HCT116 (cell line): Measurements from ENCODE around the gene NAALADL2. TPM values are rescaled to one million over a fixed set of nuclear protein-coding genes. Genes with fewer than 3 reads are reported as not detected.

Experiments used
- ATAC-seq: fragments of 200-7000 bp; cut with Tn5 transposase; 2 replicates; pipeline ENCODE4 v1.9.1; 2020; ENCODE audit warnings: mild to moderate bottlenecking, moderate library complexity
- BruUV-seq: library from RNA; stranded (reverse); fragments of 400-500 nt; replicated peaks from 2 replicates; lab custom pipeline; 2021; lab: Mats Ljungman, UMichigan
- CTCF ChIA-PET: fragments of 300-600 bp; sonication (Branson Sonifier 250); formaldehyde crosslinking; loops from one replicate; lab custom pipeline; 2021; ENCODE audit warnings: antibody characterized with exemption; lab: Charles Lee
- POLR2A ChIA-PET: fragments of 300-600, 350-600 bp; sonication (Branson Sonifier 250); formaldehyde crosslinking; loops from one replicate; lab custom pipeline; 2021; ENCODE audit warnings: antibody characterized with exemption; lab: Charles Lee
- RAD21 ChIA-PET, 2 experiments: fragments of 300-600 bp; sonication (Branson Sonifier 250); formaldehyde crosslinking; loops; one replicate each; lab custom pipeline; 2023; ENCODE audit warnings: low total read pairs in 2 of 2; ENCODE audit not compliant: uncharacterized antibody in 2 of 2, unreplicated experiment in 2 of 2, low non-redundant PET in 1 of 2; lab: Charles Lee
- DNase-seq: peaks from one replicate; pipeline ENCODE4 v3.0.0-alpha.2; 2010; ENCODE audit warnings: low read depth, low spot score
- H2AFZ ChIP-seq: fragments of 200-600 bp; shearing (Covaris generic), sonication (generic); 2 replicates; pipeline ENCODE4 v1.6.1; 2017; ENCODE audit warnings: low read depth, mixed run types, mixed read lengths, antibody characterized with exemption, low read length; ENCODE audit not compliant: poor library complexity, severe bottlenecking
- H3K27ac ChIP-seq: 2 replicates; pipeline ENCODE4 v1.5.1; 2012; ENCODE audit warnings: low read depth, low read length
- H3K27me3 ChIP-seq: fragments of 200-600 bp; sonication (generic); 2 replicates; pipeline ENCODE4 v1.6.1; 2016; ENCODE audit warnings: mixed run types, low read length, mixed read lengths; ENCODE audit not compliant: insufficient read depth
- H3K36me3 ChIP-seq, 2 experiments: fragments of 200-500 bp in 1 of 2; fragments of 200-600 bp in 1 of 2; sonication (Bioruptor generic) in 1 of 2; sonication (generic) in 1 of 2; 2 replicates each; pipeline versions ENCODE4 v1.5.1 to v1.6.1; 2014 to 2016; ENCODE audit warnings: low read length in 2 of 2, inconsistent platforms in 1 of 2, mixed read lengths in 1 of 2, mixed run types in 1 of 2; ENCODE audit not compliant: insufficient read depth in 2 of 2, control insufficient read depth in 1 of 2
- H3K4me1 ChIP-seq, 2 experiments: fragments of 200-600 bp in 1 of 2; sonication (generic) in 1 of 2; 2 replicates each; pipeline versions ENCODE4 v1.5.1 to v1.6.1; 2012 to 2017; ENCODE audit warnings: low read length in 2 of 2, inconsistent platforms in 1 of 2, mild to moderate bottlenecking in 1 of 2, mixed read lengths in 1 of 2, mixed run types in 1 of 2, moderate library complexity in 1 of 2; ENCODE audit not compliant: insufficient read depth in 2 of 2, control insufficient read depth in 1 of 2
- H3K4me2 ChIP-seq: fragments of 200-600 bp; sonication (generic); 2 replicates; pipeline ENCODE4 v1.6.1; 2017; ENCODE audit warnings: mixed run types, low read length, mixed read lengths
- H3K4me3 ChIP-seq, 2 experiments: fragments of 200-600 bp in 1 of 2; sonication (generic) in 1 of 2; replicated peaks in 1 of 2; 2 replicates each; pipeline ENCODE4 v1.5.1; 2011 to 2016; ENCODE audit warnings: low read length in 2 of 2, control low read depth in 1 of 2, low read depth in 1 of 2, mild to moderate bottlenecking in 1 of 2, mixed read lengths in 1 of 2, mixed run types in 1 of 2
- H3K79me2 ChIP-seq: fragments of 200-600 bp; sonication (generic); 2 replicates; pipeline ENCODE4 v1.6.1; 2017; ENCODE audit warnings: mild to moderate bottlenecking, mixed run types, low read length, moderate library complexity, mixed read lengths; ENCODE audit not compliant: insufficient read depth
- H3K9ac ChIP-seq: fragments of 200-600 bp; sonication (generic); 2 replicates; pipeline ENCODE4 v1.6.1; 2016; ENCODE audit warnings: low read length, mixed read lengths
- H3K9me2 ChIP-seq: fragments of 200-600 bp; sonication (generic), shearing (Covaris generic); 2 replicates; pipeline ENCODE4 v1.6.1; 2017; ENCODE audit warnings: mixed run types, mild to moderate bottlenecking, moderate library complexity; ENCODE audit not compliant: insufficient read depth
- H3K9me3 ChIP-seq, 2 experiments: fragments of 200-500 bp in 1 of 2; fragments of 200-600 bp in 1 of 2; sonication (Bioruptor generic) in 1 of 2; sonication (generic) in 1 of 2; 2 replicates each; pipeline ENCODE4 v1.6.1; 2014 to 2017; ENCODE audit warnings: low read length in 2 of 2, mixed read lengths in 2 of 2, inconsistent platforms in 1 of 2, low read depth in 1 of 2, mild to moderate bottlenecking in 1 of 2, mixed run types in 1 of 2, moderate library complexity in 1 of 2; ENCODE audit not compliant: control insufficient read depth in 1 of 2, insufficient read depth in 1 of 2
- H4K20me1 ChIP-seq: fragments of 200-600 bp; sonication (generic), shearing (Covaris generic); 2 replicates; pipeline ENCODE4 v1.6.1; 2017; ENCODE audit warnings: mixed run types, mild to moderate bottlenecking, moderate library complexity; ENCODE audit not compliant: insufficient read depth
- CEBPB ChIP-seq: IDR thresholded peaks from 2 replicates; pipeline ENCODE4 v1.6.1; 2012; ENCODE audit warnings: low read depth
- ELF1 ChIP-seq: IDR thresholded peaks from 2 replicates; pipeline ENCODE4 v1.6.1; 2012; ENCODE audit warnings: low read depth, borderline replicate concordance
- EZH2 ChIP-seq: fragments of 200-600 bp; sonication (generic); IDR thresholded peaks from 2 replicates; pipeline ENCODE4 v1.6.1; 2017; ENCODE audit warnings: antibody characterized with exemption, mixed run types
- EZH2phosphoT487 ChIP-seq: fragments of 200-600 bp; IDR thresholded peaks from 2 replicates; pipeline ENCODE4 v1.6.1; 2018; ENCODE audit warnings: antibody characterized with exemption, borderline replicate concordance
- POLR2A ChIP-seq: IDR thresholded peaks from 2 replicates; pipeline ENCODE4 v1.7.0; 2011; ENCODE audit warnings: borderline replicate concordance; ENCODE audit not compliant: insufficient read depth, insufficient read length; ENCODE audit errors: extremely low read depth
- POLR2AphosphoS5 ChIP-seq: IDR thresholded peaks from 2 replicates; pipeline ENCODE4 v1.6.1; 2011; ENCODE audit warnings: mild to moderate bottlenecking, low read depth, low read length, moderate library complexity
- RAD21 ChIP-seq: IDR thresholded peaks from 2 replicates; pipeline ENCODE4 v1.6.1; 2012; ENCODE audit warnings: low read depth, mild to moderate bottlenecking
- SIN3A ChIP-seq: IDR thresholded peaks from 2 replicates; pipeline ENCODE4 v1.6.1; 2012; ENCODE audit warnings: low read depth
- SRF ChIP-seq: IDR thresholded peaks from 2 replicates; pipeline ENCODE4 v1.6.1; 2012; ENCODE audit warnings: low read depth
- TCF7L2 ChIP-seq: IDR thresholded peaks from 2 replicates; pipeline ENCODE4 v1.7.0; 2011; ENCODE audit warnings: borderline replicate concordance, inconsistent platforms; ENCODE audit not compliant: insufficient read depth, insufficient read length; ENCODE audit errors: extremely low read depth
- ZFX ChIP-seq: fragments of 450-650 bp; IDR thresholded peaks from 2 replicates; pipeline ENCODE4 v1.6.1; 2017
- ZNF274 ChIP-seq: fragments of 200-500 bp; sonication (Bioruptor generic); IDR thresholded peaks from 2 replicates; pipeline ENCODE4 v1.6.1; 2014; ENCODE audit warnings: mild to moderate bottlenecking, low read depth, low read length, inconsistent platforms
- intact Hi-C: fragments of 100-400 bp; cut with micrococcal nuclease; formaldehyde crosslinking; loops from 2 replicates; pipeline ENCODE4 v1.10.0; 2022
- total RNA-seq: library from RNA; stranded (reverse); gene quantifications from one replicate; pipeline ENCODE4 v1.2.1, GENCODE V29; 2021; ENCODE audit not compliant: unreplicated experiment
- TF ChIP-seq, protein P1 (sequence below): IDR thresholded peaks from 2 replicates; pipeline ENCODE4 v1.6.1; 2012
- TF ChIP-seq, protein P2 (sequence below): IDR thresholded peaks from 2 replicates; pipeline ENCODE4 v1.6.1; 2012

The NAALADL2 gene
- total RNA-seq, 1 experiment from 2014 or later = 2.9 TPM

DNA sequence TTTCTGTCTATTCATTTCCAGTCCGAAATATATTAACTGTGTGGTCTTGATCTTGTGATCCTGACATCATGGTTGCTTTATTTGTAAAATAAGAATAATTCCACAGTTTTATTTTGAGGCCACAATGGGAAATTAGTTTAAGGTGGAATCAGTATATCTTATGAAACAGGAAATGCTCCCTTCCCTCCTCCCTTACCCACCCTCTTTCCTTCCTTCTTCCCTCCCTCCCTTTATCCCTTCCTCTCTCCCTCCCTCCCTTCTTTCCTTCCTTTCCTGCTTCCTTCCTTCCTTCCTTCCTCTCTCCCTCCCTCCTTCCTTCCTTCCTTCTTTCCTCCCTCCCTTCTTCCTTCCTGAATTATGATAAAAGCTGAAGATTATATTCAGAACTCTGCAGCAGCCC lies 452.3 kb downstream of the NAALADL2 start:
- BruUV-seq = no TSS peak
- POLR2A ChIA-PET = no interaction called here

DNA sequence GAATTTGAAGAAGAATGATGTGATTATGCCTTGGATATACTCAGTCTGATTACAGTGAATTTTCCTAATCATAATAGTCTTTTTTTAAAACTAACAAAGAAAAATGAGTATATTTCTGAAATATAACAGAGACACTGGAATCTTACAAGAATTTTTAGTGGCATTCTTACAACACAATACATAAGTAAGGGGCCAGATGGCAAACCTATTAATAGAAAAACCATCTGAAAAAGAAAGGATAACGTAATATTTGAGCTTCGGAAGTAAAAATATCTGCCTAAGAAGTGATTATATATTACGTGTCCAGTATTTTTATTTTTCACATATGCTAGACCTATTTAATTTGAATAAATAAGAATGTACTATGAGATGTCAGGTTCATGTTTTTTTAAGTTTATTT lies 452.8 kb downstream of the NAALADL2 start:
- Histone ChIP-seq H2AFZ (no peak overlapping the region), H3K9ac (no peak overlapping the region), H3K27me3 (no peaks in the 10 kb centered on the region), H3K9me3 (no peaks in the 10 kb centered on the region), H3K4me1 (no peaks in the 10 kb centered on the region), H4K20me1 (no peaks in the 10 kb centered on the region), H3K4me2 (no peak overlapping the region), H3K36me3 (no peaks in the 10 kb centered on the region), H3K4me3 (no peak overlapping the region), H3K27ac (no peak overlapping the region), H3K79me2 (no peaks in the 10 kb centered on the region)
- CTCF ChIA-PET = no interaction called here
- DNase-seq = no peak
- RAD21 ChIA-PET = no interaction called here
- POLR2A ChIA-PET = no interaction called here
- ATAC-seq = no peak
- intact Hi-C loops = no loop called here
- TF ChIP-seq POLR2A (no peak), POLR2AphosphoS5 (no peak), TCF7L2 (no peak), SIN3A (no peak), EZH2 (no peak)
- TF ChIP-seq, protein P1, sequence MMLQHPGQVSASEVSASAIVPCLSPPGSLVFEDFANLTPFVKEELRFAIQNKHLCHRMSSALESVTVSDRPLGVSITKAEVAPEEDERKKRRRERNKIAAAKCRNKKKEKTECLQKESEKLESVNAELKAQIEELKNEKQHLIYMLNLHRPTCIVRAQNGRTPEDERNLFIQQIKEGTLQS = no peak
- TF ChIP-seq, all 23 proteins: peak for 0
- BruUV-seq = no TSS peak
- H3K9me2 ChIP-seq = no peaks in the 10 kb centered on the region

More for the DNA sequence above, 452.3 kb downstream of the NAALADL2 start:
- H3K27ac ChIP-seq = no peak overlapping the region
- no peak overlapping the region for H3K9ac ChIP-seq
- ChIA-PET CTCF (no interaction called here), RAD21 (no interaction called here)
- no peak for ATAC-seq
- no peaks in the 10 kb centered on the region for H4K20me1 ChIP-seq
- no peaks in the 10 kb centered on the region for H3K9me2 ChIP-seq
- intact Hi-C loops = no loop called here
- H3K4me1 ChIP-seq = no peaks in the 10 kb centered on the region
- H3K27me3 ChIP-seq = no peaks in the 10 kb centered on the region
- H3K9me3 ChIP-seq = no peaks in the 10 kb centered on the region
- TF ChIP-seq, protein P2, sequence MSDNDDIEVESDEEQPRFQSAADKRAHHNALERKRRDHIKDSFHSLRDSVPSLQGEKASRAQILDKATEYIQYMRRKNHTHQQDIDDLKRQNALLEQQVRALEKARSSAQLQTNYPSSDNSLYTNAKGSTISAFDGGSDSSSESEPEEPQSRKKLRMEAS = no peak
- TF ChIP-seq CEBPB = no peak
- no peak for TF ChIP-seq ELF1
- no peak for TF ChIP-seq SRF
- TF ChIP-seq ZNF274 = no peak
- TF ChIP-seq EZH2phosphoT487 = no peak
- TF ChIP-seq EZH2 = no peak
- no peak for TF ChIP-seq RAD21
- TF ChIP-seq ZFX = no peak
- H3K4me3 ChIP-seq = no peak overlapping the region
- no peak overlapping the region for H3K4me2 ChIP-seq
- H3K36me3 ChIP-seq = no peaks in the 10 kb centered on the region
- no peak overlapping the region for H2AFZ ChIP-seq
- H3K79me2 ChIP-seq = no peaks in the 10 kb centered on the region
- no peak for DNase-seq
